Kidney epithelial cell (primary cell): ENCODE measurements around the gene SLK. TPM values are rescaled to one million over a fixed set of nuclear protein-coding genes. Genes with fewer than 3 reads are reported as not detected.

ENCODE experiments used
- DNase-seq: peaks from one replicate; pipeline ENCODE4 v3.0.0-alpha.2; 2010; ENCODE audit warnings: low read depth
- H3K27me3 ChIP-seq: 2 replicates; pipeline ENCODE4 v1.6.0; 2011; ENCODE audit warnings: low read length; ENCODE audit not compliant: control insufficient read depth, insufficient read depth
- H3K36me3 ChIP-seq: 2 replicates; pipeline ENCODE4 v1.5.1; 2011; ENCODE audit warnings: low read length; ENCODE audit not compliant: control insufficient read depth, insufficient read depth
- H3K4me3 ChIP-seq: 2 replicates; pipeline ENCODE4 v1.5.1; 2011; ENCODE audit warnings: low read depth, mild to moderate bottlenecking, control low read depth, low read length
- total RNA-seq: library from RNA; depleted of rRNA; stranded (reverse); fragments of >200 nt; gene quantifications from 2 replicates; pipeline ENCODE4 v1.2.3, GENCODE V29; 2015
- TF ChIP-seq, protein P1 (sequence below): IDR thresholded peaks from 2 replicates; pipeline ENCODE4 v1.5.1; 2011; ENCODE audit warnings: mild to moderate bottlenecking, moderate library complexity, low read length, control low read depth, inconsistent platforms; ENCODE audit not compliant: insufficient read depth, poor library complexity, severe bottlenecking

The SLK gene
- total RNA-seq, 1 donor from 2014 or later: 35.8 TPM

DNA sequence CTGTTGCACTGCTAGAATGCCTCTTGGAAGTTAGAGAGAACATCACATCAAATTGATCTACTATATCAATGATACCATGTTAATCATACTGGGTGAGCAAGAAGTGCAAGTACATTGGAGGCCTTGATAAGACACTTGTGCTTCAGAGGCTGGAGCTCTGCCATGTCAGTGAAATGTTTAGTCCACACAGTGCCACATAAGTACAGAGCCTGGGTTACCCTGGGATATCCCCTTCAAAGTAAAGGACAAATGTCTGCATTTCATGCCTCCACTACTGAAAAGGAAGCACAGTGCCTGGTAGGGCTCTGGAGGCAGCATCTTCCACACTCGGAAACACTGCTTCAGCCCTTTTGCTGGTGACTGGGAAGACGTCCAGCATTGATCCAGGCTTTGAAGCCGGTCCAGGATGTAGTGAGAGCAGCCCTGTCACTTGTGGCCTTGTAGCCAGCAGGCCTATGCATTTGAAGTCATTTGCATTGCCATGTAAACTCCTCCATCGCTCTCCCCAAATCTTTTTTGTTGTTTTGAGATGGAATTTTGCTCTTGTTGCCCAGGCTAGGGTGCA lies 33.3 kb upstream of the SLK start:
- Histone ChIP-seq H3K27me3 (no peaks in the 10 kb centered on the region), H3K36me3 (no peaks in the 10 kb centered on the region), H3K4me3 (no peak overlapping the region)
- DNase-seq: no peak
- TF ChIP-seq, protein P1, sequence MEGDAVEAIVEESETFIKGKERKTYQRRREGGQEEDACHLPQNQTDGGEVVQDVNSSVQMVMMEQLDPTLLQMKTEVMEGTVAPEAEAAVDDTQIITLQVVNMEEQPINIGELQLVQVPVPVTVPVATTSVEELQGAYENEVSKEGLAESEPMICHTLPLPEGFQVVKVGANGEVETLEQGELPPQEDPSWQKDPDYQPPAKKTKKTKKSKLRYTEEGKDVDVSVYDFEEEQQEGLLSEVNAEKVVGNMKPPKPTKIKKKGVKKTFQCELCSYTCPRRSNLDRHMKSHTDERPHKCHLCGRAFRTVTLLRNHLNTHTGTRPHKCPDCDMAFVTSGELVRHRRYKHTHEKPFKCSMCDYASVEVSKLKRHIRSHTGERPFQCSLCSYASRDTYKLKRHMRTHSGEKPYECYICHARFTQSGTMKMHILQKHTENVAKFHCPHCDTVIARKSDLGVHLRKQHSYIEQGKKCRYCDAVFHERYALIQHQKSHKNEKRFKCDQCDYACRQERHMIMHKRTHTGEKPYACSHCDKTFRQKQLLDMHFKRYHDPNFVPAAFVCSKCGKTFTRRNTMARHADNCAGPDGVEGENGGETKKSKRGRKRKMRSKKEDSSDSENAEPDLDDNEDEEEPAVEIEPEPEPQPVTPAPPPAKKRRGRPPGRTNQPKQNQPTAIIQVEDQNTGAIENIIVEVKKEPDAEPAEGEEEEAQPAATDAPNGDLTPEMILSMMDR: no peak

DNA sequence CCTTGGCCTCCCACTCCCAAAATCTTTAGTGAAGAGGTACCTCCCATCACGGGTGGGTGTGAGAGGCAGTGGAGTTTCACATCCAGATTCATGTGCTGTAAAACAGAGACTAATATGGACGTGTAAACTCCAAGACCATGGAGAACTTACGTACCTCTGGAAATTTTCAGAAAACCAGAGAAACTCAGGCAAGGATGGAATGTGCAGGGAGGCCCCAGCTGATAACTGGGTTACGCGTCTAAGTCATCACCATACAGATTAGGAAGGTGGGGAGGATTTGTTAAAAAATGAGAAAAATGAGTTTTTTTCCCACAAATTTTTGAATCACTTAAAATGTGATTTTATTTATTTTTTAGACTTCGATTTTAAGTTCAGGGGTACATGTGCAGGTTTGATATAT lies 32.6 kb upstream of the SLK start:
- Histone ChIP-seq H3K27me3 (no peaks in the 10 kb centered on the region), H3K4me3 (no peak overlapping the region), H3K36me3 (no peaks in the 10 kb centered on the region)
- TF ChIP-seq, protein P1: no peak
- DNase-seq: no peak

DNA sequence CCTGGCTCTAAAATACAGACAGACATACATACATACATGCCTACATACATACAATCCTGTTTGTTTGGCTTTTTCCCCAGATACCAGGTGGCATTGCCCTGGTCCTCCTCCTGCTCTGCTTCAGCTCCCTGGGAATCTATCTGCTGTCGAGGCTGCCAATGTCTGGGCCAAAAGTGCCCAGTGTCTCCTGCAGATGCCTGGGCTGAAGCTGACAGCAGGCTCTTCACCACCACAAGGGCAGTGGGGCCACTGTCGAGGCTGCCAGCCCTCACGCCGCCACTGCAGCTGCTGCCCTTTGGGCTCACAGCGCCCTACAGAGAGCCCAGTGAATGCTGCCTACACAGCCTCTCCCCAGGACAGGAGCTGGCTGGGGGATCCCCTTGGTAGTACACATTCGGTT lies 30.9 kb upstream of the SLK start:
- H3K36me3 ChIP-seq: no peaks in the 10 kb centered on the region

DNA sequence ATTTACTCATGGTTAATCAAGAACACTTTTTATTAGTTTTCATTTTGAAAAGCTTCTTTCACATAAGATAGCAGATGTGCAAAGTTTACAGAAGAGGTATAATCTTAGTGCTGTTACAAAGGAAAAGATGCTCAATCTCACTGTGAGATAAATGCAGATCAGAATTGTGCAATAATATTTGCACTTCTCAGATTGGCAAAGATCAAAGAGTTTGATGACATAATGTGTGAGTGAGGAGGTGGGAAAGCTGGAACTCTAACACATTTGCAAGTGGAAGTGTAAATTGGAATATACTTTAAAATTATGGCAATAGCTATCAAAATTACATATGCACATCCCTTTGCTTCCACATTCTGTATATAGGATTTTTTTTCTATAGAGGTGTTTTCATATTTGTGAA lies 27.4 kb upstream of the SLK start:
- TF ChIP-seq, protein P1: no peak
- DNase-seq: no peak
- Histone ChIP-seq H3K27me3 (no peaks in the 10 kb centered on the region), H3K4me3 (no peak overlapping the region), H3K36me3 (no peaks in the 10 kb centered on the region)

More for the DNA sequence above, 30.9 kb upstream of the SLK start:
- TF ChIP-seq, protein P1: no peak
- DNase-seq: no peak
- Histone ChIP-seq H3K27me3 (no peaks in the 10 kb centered on the region), H3K4me3 (no peak overlapping the region)

DNA sequence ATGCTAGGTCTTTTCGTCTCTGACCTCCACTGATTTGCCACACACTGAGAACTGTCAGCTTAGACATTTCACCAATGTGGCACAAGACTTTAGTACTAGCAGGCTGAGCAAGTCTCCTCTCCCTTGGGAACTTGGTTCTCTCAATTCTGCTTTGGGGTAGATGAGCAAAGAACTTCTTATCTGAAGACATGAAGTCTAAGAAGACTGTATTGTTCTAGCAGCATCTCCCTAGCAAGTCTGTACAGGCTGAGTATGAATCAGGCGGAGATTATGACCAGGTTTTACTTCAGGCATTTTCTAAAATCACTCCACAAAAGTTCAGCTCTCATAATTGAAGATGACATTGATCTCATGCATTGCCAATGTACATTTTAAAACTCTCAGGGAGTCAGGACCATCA lies 25.1 kb upstream of the SLK start:
- H3K4me3 ChIP-seq: no peak overlapping the region
- no peak for DNase-seq

More for the DNA sequence above, 25.1 kb upstream of the SLK start:
- TF ChIP-seq, protein P1: no peak
- no peaks in the 10 kb centered on the region for H3K27me3 ChIP-seq
- H3K36me3 ChIP-seq: no peaks in the 10 kb centered on the region
